Panc1 (cell line): ENCODE results near the gene CCDC85C. TPM values are rescaled to one million over a fixed set of nuclear protein-coding genes. Genes with fewer than 3 reads are reported as not detected.

ENCODE experiments used
- ATAC-seq: fragments of 200-7000 bp; cut with Tn5 transposase; 2 replicates; pipeline ENCODE4 v1.9.1; 2020; ENCODE audit warnings: mild to moderate bottlenecking, moderate library complexity
- BruUV-seq: library from RNA; stranded (reverse); fragments of 400-500 nt; replicated peaks from 2 replicates; lab custom pipeline; 2021; lab: Mats Ljungman, UMichigan
- CTCF ChIA-PET: fragments of 300-600 bp; sonication (Branson Sonifier 250); formaldehyde crosslinking; loops from one replicate; lab custom pipeline; 2022; ENCODE audit warnings: antibody characterized with exemption; lab: Charles Lee
- POLR2A ChIA-PET: fragments of 300-600 bp; sonication (Branson Sonifier 250); formaldehyde crosslinking; loops from one replicate; lab custom pipeline; 2022; ENCODE audit warnings: antibody characterized with exemption; lab: Charles Lee
- DNase-seq: peaks from one replicate; pipeline ENCODE4 v3.0.0-alpha.2; 2010; ENCODE audit warnings: low read depth, low spot score
- H3K27ac ChIP-seq: 2 replicates; pipeline ENCODE4 v1.5.1; 2011; ENCODE audit warnings: mild to moderate bottlenecking, low read length, inconsistent platforms
- H3K27me3 ChIP-seq: fragments of 200-500 bp; sonication (Bioruptor generic); 2 replicates; pipeline ENCODE4 v1.6.0; 2014; ENCODE audit warnings: low read length, inconsistent platforms; ENCODE audit not compliant: control insufficient read depth, insufficient read depth
- H3K36me3 ChIP-seq: fragments of 200-500 bp; sonication (Bioruptor generic); 2 replicates; pipeline ENCODE4 v1.5.1; 2014; ENCODE audit warnings: inconsistent platforms, mild to moderate bottlenecking, low read length, moderate library complexity; ENCODE audit not compliant: control insufficient read depth, insufficient read depth
- H3K4me1 ChIP-seq: 2 replicates; pipeline ENCODE4 v1.5.1; 2011; ENCODE audit warnings: inconsistent platforms, mild to moderate bottlenecking, low read length, moderate library complexity; ENCODE audit not compliant: control insufficient read depth, insufficient read depth
- H3K4me3 ChIP-seq, 2 experiments: 2 replicates each; pipeline ENCODE4 v1.5.1; 2011 to 2012; ENCODE audit warnings: low read depth in 2 of 2, low read length in 2 of 2, mild to moderate bottlenecking in 2 of 2, inconsistent platforms in 1 of 2, moderate library complexity in 1 of 2
- H3K9me3 ChIP-seq: fragments of 200-500 bp; sonication (Bioruptor generic); 2 replicates; pipeline ENCODE4 v1.5.1; 2014; ENCODE audit warnings: low read depth, mild to moderate bottlenecking, inconsistent platforms, low read length, moderate library complexity; ENCODE audit not compliant: control insufficient read depth, insufficient read depth
- CTCF ChIP-seq: fragments of 450-650 bp; IDR thresholded peaks from 2 replicates; pipeline ENCODE4 v1.5.1; 2017; ENCODE audit warnings: mild to moderate bottlenecking
- POLR2AphosphoS5 ChIP-seq: IDR thresholded peaks from 2 replicates; pipeline ENCODE4 v1.6.1; 2012; ENCODE audit warnings: mild to moderate bottlenecking, low read depth, low read length, moderate library complexity
- REST ChIP-seq, 2 experiments: IDR thresholded peaks; 2 replicates each; pipeline ENCODE4 v1.6.1; 2011 to 2012; ENCODE audit warnings: low read depth in 2 of 2, control low read depth in 1 of 2, low read length in 1 of 2, mild to moderate bottlenecking in 1 of 2, moderate library complexity in 1 of 2; ENCODE audit not compliant: insufficient read depth in 1 of 2
- SIN3A ChIP-seq: IDR thresholded peaks from 2 replicates; pipeline ENCODE4 v1.6.1; 2012; ENCODE audit warnings: low read depth, mild to moderate bottlenecking, low read length, moderate library complexity, borderline replicate concordance; ENCODE audit not compliant: insufficient read depth
- TCF7L2 ChIP-seq: IDR thresholded peaks from 2 replicates; pipeline ENCODE4 v1.6.1; 2011; ENCODE audit warnings: mild to moderate bottlenecking, low read depth, low read length, inconsistent platforms
- in situ Hi-C: cut with HindIII; loops from 2 replicates; pipeline ENCODE4 v1.10.0; 2016; ENCODE audit warnings: low sequenced_read_pairs, low pct_unique_long_range_greater_than_20kb
- intact Hi-C: fragments of 100-400 bp; cut with micrococcal nuclease; formaldehyde crosslinking; loops from one replicate; pipeline ENCODE4 v1.10.0; 2022; ENCODE audit not compliant: unreplicated experiment
- total RNA-seq: library from RNA; stranded (reverse); gene quantifications from one replicate; pipeline ENCODE4 v1.2.1, GENCODE V29; 2021; ENCODE audit not compliant: unreplicated experiment

Gene CCDC85C
- total RNA-seq, 1 experiment from 2014 or later = 96.6 TPM

- no peaks in the 10 kb centered on the region for H3K27me3 ChIP-seq
- in situ Hi-C loops = no loop called here
- no peaks in the 10 kb centered on the region for H3K9me3 ChIP-seq
- no peak overlapping the region for H3K4me3 ChIP-seq
- no TSS peak for BruUV-seq
- ChIA-PET CTCF (no interaction called here), POLR2A (interaction anchor here (0.6 kb wide), 1 partner anchor 81 kb away, joined by 3 read pairs; no protein-coding TSS in a partner anchor)
- H3K36me3 ChIP-seq = no peaks in the 10 kb centered on the region
- no peak for DNase-seq
- no peak for TF ChIP-seq TCF7L2
- no peaks in the 10 kb centered on the region for H3K4me1 ChIP-seq
- H3K27ac ChIP-seq = no peak overlapping the region
- ATAC-seq = no peak
- intact Hi-C loops = no loop called here
Observed at GRCh38 chr14:99612738-99613330, 8.8 kb upstream of the CCDC85C start.

GRCh38 chr14:99612071-99612737 is 8.2 kb upstream of the CCDC85C start:
- H3K27me3 ChIP-seq = no peaks in the 10 kb centered on the region
- BruUV-seq = no TSS peak
- no peaks in the 10 kb centered on the region for H3K36me3 ChIP-seq
- ChIA-PET POLR2A (interaction anchor here (0.6 kb wide), 1 partner anchor 81 kb away, joined by 3 read pairs; no protein-coding TSS in a partner anchor), CTCF (interaction anchor here (0.5 kb wide), 1 partner anchor 196 kb away, joined by 3 read pairs; no protein-coding TSS in a partner anchor)
- no peaks in the 10 kb centered on the region for H3K9me3 ChIP-seq
- no peak for DNase-seq
- no peak overlapping the region for H3K27ac ChIP-seq
- TF ChIP-seq POLR2AphosphoS5 (no peak), TCF7L2 (no peak), REST (IDR thresholded peaks at IDR 0.05; ENCODE audit: insufficient read depth in 1 of 2, low read depth in 2 of 2, low read length in 1 of 2) (no peak), CTCF (no peak), SIN3A (no peak)
- H3K4me1 ChIP-seq = no peaks in the 10 kb centered on the region
- in situ Hi-C loops (no loop called here), intact Hi-C loops (no loop called here)
- no peak for ATAC-seq
- H3K4me3 ChIP-seq = no peak overlapping the region

- no TSS peak for BruUV-seq
- ChIA-PET CTCF (no interaction called here), POLR2A (no interaction called here)
- Histone ChIP-seq H3K4me1 (no peaks in the 10 kb centered on the region), H3K27me3 (no peaks in the 10 kb centered on the region), H3K4me3 (no peak overlapping the region), H3K9me3 (no peaks in the 10 kb centered on the region), H3K36me3 (no peaks in the 10 kb centered on the region), H3K27ac (no peak overlapping the region)
- DNase-seq = no peak
- intact Hi-C loops (no loop called here), in situ Hi-C loops (no loop called here)
- TF ChIP-seq POLR2AphosphoS5 (no peak), CTCF (no peak), TCF7L2 (no peak), REST (IDR thresholded peaks at IDR 0.05; ENCODE audit: insufficient read depth in 1 of 2, low read depth in 2 of 2, low read length in 1 of 2) (no peak), SIN3A (no peak)
- no peak for ATAC-seq
Observed at GRCh38 chr14:99611646-99612045, 7.6 kb upstream of the CCDC85C start.
